GM12873 (cell line): Measurements from ENCODE around the gene VIL1.

ENCODE experiments used
- CTCF ChIP-seq: IDR thresholded peaks from 2 replicates; pipeline ENCODE4 v1.5.1; 2012; ENCODE audit warnings: low read depth, mild to moderate bottlenecking, moderate library complexity, low read length, control low read depth; ENCODE audit not compliant: insufficient read depth; ENCODE audit errors: missing control alignments

Gene VIL1

DNA sequence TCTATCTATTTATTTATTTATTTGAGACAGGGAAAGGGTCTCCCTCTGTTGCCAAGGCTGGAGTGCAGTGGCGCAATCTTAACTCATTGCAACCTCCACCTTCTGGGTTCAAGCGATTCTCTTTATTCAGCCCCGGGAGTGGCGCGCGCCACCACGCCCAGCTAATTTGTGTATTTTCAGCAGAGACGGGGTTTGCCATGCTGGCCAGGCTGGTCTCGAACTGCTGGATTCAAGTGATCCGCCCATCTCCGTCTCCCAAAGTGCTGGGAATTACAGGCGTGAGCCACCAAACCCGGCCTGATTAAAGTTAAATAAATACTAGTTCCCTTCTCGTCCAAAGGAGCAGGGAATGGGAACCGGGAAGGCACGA is 23.5 kb upstream of the VIL1 start:
- no peak for TF ChIP-seq CTCF

- peak; percentile 72 for TF ChIP-seq CTCF
These were observed 22.9 kb upstream of the VIL1 start for GRCh38 chr2:218395826-218396687.

- TF ChIP-seq CTCF = no peak
These were observed 22.0 kb upstream of the VIL1 start for GRCh38 chr2:218396688-218397462.

GRCh38 chr2:218397463-218397819 is 21.5 kb upstream of the VIL1 start:
- no peak for TF ChIP-seq CTCF

GRCh38 chr2:218397820-218398436 is 21.0 kb upstream of the VIL1 start:
- no peak for TF ChIP-seq CTCF

GRCh38 chr2:218398437-218399390 is 20.2 kb upstream of the VIL1 start:
- no peak for TF ChIP-seq CTCF
